NCI-H1105 (cell line): ENCODE measurements around the gene SKA1.
"Not testable (repeated sequence)": the region's sequence is repeated elsewhere in the genome, so short reads cannot be mapped to it uniquely, and the experiment has no call there.

Experiments
- DNase-seq: peaks from one replicate; lab custom pipeline; 2025; lab: John Stamatoyannopoulos, UW

SKA1 gene

GRCh38 chr18:50395093-50395492 is 20.2 kb downstream of the SKA1 start:
- no peak for DNase-seq

GRCh38 chr18:50396005-50396660 is 21.3 kb downstream of the SKA1 start:
- no peak for DNase-seq

GRCh38 chr18:50397023-50397422 is 22.2 kb downstream of the SKA1 start:
- no peak for DNase-seq

- DNase-seq = no peak
Measured at GRCh38 chr18:50398099-50398498, 23.3 kb downstream of the SKA1 start.

GRCh38 chr18:50398947-50399346 is 24.1 kb downstream of the SKA1 start:
- DNase-seq = no peak

- DNase-seq = no peak
Measured at GRCh38 chr18:50399582-50399981, 24.7 kb downstream of the SKA1 start.

GRCh38 chr18:50400438-50400837 is 25.6 kb downstream of the SKA1 start:
- not testable (repeated sequence) for DNase-seq

GRCh38 chr18:50401295-50401694 is 26.4 kb downstream of the SKA1 start:
- DNase-seq = no peak

- DNase-seq = peak; percentile 88
Measured at GRCh38 chr18:50401888-50402287, 27.0 kb downstream of the SKA1 start.

GRCh38 chr18:50404752-50405581 is 30.1 kb downstream of the SKA1 start:
- not testable (repeated sequence) for DNase-seq

- peak; percentile 40 for DNase-seq
Measured at GRCh38 chr18:50405582-50406271, 30.9 kb downstream of the SKA1 start.

- no peak for DNase-seq
Measured at GRCh38 chr18:50409236-50409635, 34.4 kb downstream of the SKA1 start.

GRCh38 chr18:50410008-50410407 is 35.2 kb downstream of the SKA1 start:
- DNase-seq = no peak

- no peak for DNase-seq
Measured at GRCh38 chr18:50410894-50411293, 36.0 kb downstream of the SKA1 start.

- DNase-seq = not testable (repeated sequence)
Measured at GRCh38 chr18:50416832-50417231, 42.0 kb downstream of the SKA1 start.

- DNase-seq = not testable (repeated sequence)
Measured at GRCh38 chr18:50417705-50418104, 42.9 kb downstream of the SKA1 start.

- no peak for DNase-seq
Measured at GRCh38 chr18:50418650-50419049, 43.8 kb downstream of the SKA1 start.

- no peak for DNase-seq
Measured at GRCh38 chr18:50422286-50422898, 47.5 kb downstream of the SKA1 start.

- no peak for DNase-seq
Measured at GRCh38 chr18:50424877-50425690, 50.2 kb downstream of the SKA1 start.

- no peak for DNase-seq
Measured at GRCh38 chr18:50427896-50428295, 53.0 kb downstream of the SKA1 start.

- no peak for DNase-seq
Measured at GRCh38 chr18:50428531-50429206, 53.8 kb downstream of the SKA1 start.
